HG03575 (cell line): ENCODE data around the gene FIBCD1.

ENCODE experiments used
- ATAC-seq: cut with Tn5 transposase; IDR thresholded peaks from one replicate; pipeline ENCODE4 v1.9.1; 2021; ENCODE audit not compliant: unreplicated experiment, insufficient number of reproducible peaks, low FRiP score; ENCODE audit errors: extremely low read depth

FIBCD1 gene

GRCh38 chr9:130902204-130903185 lies 36.6 kb downstream of the FIBCD1 start:
- no peak for ATAC-seq

- no peak for ATAC-seq
Observed at GRCh38 chr9:130901498-130902203, 37.4 kb downstream of the FIBCD1 start.

GRCh38 chr9:130900701-130901497 lies 38.1 kb downstream of the FIBCD1 start:
- no peak for ATAC-seq

- no peak for ATAC-seq
Observed at GRCh38 chr9:130899051-130899748, 39.8 kb downstream of the FIBCD1 start.

- ATAC-seq: no peak
Observed at GRCh38 chr9:130898552-130898852, 40.5 kb downstream of the FIBCD1 start.

GRCh38 chr9:130897848-130898551 lies 41.0 kb downstream of the FIBCD1 start:
- no peak for ATAC-seq

- no peak for ATAC-seq
Observed at GRCh38 chr9:130897105-130897751, 41.8 kb downstream of the FIBCD1 start.

GRCh38 chr9:130896233-130897014 lies 42.6 kb downstream of the FIBCD1 start, which contains the start of gene QRFP:
Gene QRFP (minus strand): TSS chr9:130896812. CDS start chr9:130893838, 2,974 bp downstream.
- ATAC-seq: no peak

- ATAC-seq: no peak
Observed at GRCh38 chr9:130895481-130896232, 43.4 kb downstream of the FIBCD1 start.

GRCh38 chr9:130895038-130895437 lies 44.0 kb downstream of the FIBCD1 start:
- ATAC-seq: no peak

- ATAC-seq: no peak
Observed at GRCh38 chr9:130894546-130894945, 44.5 kb downstream of the FIBCD1 start.

- no peak for ATAC-seq
Observed at GRCh38 chr9:130893341-130894101, 45.5 kb downstream of the FIBCD1 start.

- no peak for ATAC-seq
Observed at GRCh38 chr9:130892477-130893304, 46.4 kb downstream of the FIBCD1 start.

GRCh38 chr9:130891688-130892476 lies 47.2 kb downstream of the FIBCD1 start:
- ATAC-seq: no peak
